Epidermal melanocyte (primary cell): ENCODE results near the gene BBIP1.

ENCODE experiments used
- DNase-seq: peaks from one replicate; pipeline ENCODE4 v3.0.0; 2011; ENCODE audit warnings: low spot score; ENCODE audit not compliant: insufficient read length

Gene BBIP1, protein sequence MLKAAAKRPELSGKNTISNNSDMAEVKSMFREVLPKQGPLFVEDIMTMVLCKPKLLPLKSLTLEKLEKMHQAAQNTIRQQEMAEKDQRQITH

DNA sequence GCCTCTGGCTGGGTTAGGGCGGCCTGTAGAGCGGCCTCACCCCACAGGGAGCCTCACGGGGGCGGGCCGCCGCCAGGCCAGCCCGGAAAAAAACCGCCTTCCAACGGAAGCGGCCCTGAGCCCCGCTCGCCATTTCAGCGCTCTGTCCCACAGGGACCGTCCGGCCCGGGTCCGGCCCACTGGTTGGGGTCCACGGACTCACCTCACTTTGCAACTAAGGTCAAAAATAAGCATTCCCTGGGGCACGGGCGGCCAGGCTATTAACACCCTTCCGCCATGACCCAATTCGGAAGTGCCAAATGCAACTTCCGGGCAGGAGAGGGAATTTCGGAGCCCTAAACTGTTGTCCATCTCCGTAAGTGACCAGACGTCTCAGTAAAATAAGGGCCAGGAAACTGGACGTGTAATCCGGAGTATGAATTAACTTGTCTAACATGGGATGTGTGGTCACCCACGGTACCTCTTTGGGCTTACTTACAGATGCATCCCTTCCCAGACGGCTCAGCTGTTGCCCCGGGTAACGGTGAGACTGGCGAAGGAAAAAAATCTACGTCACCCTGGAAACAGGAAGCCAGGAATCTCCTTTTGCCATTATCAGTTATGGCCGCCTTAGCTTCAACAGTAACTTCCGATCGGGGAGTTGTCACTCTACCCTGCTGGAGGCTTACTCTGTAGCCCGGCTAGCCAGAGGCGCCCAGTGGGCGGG lies at the start of gene BBIP1:
BBIP1 (minus strand) TSS at position 538 of the 706 bp plus-strand sequence. CDS start 1,023 bp downstream, outside the sequence.
- peak; percentile 76 for DNase-seq

DNA sequence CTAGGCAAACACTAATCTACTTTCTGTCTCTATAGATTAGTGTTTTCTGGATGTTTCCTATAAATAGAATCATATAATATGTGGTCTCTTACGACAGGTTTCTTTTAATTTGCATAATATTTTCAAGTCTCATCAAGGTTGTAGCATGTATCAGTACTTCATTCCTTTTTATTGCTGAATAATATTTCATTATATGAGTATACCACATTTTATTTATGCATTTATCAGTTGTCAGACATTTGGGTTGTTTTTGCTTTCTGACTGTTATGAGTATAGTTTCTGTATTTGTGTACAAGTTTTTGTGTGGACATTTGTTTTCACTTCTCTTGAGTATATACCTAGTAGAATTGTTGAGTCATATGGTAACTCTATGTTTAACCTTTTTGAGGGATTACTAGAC lies 48.7 kb upstream of the BBIP1 start:
- no peak for DNase-seq

DNA sequence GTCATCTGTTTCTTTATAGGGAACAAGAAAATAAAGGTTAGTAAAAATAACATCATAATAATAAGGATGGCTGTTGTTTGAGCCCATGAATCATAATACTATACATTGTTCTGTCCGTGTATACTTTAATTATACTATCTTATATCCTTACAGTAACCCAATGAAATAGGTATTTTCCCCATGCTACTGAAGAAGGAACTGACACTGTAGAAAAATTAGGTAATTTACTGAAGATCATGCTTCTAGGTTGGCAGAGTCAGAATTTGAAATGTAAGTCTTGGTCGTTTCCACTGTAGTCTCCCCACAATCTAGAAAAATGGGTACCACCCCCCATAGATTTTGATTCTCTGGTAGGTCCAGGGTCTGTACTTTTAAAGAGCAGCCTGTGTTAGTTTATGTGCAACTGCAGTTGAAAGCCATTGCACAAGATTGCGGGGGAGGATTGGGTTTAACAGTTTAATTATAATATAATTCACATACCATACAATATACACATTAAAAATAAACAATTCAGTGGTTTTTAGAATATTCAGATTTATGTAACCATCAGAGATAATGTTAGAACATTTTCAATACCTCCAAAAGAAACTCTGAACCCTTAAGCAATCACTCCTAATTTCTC lies 48.1 kb upstream of the BBIP1 start:
- DNase-seq = no peak

DNA sequence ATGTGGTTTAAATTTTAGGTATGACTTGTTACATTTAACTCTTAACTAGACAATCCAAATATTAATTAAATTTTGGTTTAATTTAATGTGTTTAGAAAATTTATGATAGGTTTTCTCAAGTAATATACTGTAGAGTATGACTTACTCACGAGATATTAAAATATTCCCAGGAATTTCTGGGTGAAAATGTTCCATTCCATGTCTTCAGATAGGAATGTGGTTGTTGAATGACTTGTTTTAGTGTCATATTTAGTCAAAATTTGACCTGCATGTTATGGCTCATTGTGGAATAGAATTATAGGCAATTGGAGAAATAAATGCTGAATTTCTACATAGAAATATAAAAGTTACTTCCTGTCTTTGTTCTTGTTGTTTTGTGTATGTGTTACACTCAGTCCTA lies 47.2 kb upstream of the BBIP1 start:
- DNase-seq = no peak

DNA sequence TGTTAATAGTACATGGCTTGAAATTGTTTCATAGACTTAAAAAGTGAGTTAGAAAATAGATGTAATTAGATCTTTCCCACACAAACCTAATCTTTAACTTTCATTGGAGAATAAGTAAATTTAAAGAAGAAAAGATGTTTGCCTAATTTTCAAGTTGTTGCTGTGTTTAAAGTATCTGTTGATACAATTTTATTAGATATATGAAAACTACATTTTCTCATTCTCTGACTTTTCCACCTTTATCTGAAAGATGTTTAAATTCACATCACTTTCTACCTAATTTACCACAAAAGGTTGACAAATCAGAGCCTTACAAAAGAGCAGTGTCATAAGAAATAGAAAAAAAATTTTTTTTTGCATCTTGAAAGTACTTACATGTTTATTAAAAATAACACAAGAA lies 46.2 kb upstream of the BBIP1 start:
- DNase-seq = no peak

DNA sequence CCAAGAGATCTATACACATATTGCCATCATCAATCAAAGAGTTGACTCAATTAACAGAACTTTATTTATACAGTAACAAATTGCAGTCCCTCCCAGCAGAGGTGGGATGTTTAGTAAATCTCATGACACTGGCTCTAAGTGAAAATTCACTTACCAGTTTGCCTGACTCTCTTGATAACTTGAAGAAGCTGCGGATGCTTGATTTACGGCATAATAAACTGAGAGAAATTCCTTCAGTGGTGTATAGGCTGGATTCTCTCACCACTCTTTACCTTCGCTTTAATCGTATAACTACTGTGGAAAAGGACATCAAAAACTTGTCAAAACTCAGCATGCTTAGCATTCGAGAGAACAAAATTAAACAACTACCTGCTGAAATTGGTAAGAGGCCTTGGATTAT lies 45.7 kb upstream of the BBIP1 start:
- DNase-seq = no peak

DNA sequence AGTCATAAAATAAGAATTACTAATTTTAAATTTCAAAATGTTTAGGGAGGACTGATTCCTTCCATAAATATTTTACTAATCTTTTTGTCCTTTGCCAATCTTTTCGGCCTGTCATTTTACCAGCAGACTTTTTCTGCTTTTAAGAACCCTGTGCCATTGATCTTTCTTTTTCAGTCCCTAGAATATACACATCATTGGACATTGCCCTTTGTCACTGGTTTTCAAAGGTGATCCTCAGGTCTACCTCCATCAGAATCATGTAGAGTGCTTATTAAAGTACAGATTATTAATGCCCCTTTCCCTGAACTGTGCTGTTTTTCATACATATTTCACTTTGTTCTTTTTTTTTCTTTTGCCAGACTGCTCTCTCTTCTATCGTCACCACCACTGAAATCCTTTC lies 44.2 kb upstream of the BBIP1 start:
- no peak for DNase-seq

DNA sequence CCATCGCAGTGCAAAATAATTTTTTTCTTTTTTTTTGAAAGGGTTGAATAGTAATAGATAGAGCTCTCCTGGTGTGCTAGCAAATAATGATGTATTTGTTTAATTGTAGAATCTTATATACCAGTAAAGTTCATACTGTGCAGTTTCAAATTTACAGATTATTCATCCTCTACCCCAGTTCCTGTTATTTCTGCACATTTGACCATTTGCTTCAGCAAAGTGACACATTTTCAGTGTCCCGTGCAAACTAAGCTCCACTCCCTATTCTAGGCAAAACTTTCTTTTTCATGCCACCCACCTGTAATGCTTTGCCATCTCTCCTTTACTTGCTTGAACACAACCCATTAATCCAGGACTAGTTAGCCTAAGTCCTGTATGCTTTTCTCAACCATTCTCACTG lies 43.5 kb upstream of the BBIP1 start:
- DNase-seq = no peak

DNA sequence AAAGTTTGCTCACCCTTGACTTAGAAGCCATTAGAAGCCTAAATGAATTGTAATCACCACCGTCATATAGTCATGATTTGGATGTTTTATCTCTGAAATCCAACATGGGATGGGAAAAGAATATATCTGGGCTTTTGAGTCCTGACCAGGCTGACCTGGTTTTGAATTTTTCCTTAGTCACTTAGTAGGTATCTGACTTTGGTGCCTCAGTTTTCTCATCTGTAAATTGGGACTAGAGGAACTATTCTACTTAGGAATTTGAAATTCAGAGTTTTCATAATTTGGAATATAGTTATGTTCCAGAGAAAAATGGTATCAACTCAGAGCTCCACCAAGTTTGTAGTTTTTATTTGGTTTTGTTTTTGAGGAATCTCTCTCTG lies 41.3 kb upstream of the BBIP1 start:
- DNase-seq = no peak

DNA sequence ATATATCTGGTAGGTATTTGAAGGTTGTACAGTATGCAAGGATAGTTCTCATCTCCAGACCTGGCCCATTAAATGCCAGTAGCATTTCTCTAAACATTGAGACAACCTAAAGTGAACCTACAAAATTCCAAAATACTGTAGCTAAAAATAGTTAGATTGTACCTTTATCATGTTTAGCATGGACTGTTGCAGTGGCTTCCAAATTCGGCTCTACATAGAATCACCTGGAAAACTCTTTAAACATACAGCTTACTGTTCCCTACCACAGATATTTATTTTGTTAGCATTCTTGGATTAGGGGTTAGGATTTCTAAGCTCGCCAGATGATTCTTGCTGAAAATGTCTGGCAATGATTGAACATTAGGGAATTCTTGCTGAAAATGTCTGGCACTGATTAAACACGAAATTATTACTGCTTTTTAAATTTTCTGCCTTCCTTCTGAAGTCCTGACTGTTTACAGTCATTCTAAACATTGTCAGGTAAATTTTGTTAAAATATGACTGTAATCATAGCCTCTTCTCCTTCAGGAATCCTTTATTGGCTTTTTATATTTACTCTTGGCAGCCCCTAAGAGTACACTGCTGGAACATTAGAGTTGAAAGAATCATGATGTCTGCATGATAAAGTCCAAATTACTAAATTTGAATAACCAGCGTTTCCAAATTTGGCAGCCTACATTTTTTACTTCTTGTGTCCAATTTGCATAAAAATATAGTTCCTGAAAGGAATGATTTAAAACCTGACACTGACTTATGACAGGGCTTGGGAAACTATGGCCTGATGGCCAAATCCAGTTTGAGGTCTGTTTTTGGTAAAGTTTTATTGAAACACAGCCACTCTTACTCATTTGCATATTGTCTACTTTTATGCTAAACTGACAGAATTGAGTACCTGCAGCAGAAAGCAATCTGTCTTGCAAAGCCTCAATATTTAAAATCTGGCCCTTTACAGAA lies 40.7 kb upstream of the BBIP1 start:
- no peak for DNase-seq

DNA sequence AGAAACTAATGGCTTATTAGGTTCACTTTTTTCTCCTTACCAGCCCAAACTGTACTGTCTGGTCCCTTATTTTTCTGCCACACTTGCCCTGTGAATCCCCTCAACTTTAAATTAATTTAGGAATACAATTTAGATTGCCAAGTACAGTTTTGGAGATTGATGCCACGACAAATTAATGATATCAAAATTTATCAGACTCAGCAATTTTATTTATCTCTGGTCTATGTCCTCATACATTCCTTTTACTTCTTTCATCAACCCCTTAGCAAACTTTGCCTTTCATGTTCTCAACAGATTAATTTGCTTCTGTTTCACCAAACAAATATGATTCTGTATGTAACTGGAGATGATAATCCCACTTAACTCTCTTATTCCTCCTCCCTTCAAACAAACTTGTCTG lies 38.6 kb upstream of the BBIP1 start:
- DNase-seq = no peak

DNA sequence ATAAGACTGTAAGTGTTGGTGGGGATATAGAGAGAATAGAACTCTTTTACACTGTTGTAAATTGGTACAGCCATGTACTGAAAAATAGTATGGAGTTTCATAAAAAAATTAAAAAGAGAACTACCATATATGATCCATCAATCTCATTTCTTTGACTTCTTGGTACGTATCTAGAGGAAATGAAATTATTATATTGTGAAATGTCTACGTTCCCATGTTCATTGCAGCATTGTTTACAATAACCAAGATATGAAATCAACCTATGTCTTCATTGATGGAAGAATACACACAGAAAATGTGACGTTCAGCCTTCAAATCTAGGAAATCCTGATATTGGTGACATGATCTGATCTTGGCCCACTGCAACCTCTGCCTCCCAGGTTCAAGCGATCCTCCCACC lies 32.4 kb upstream of the BBIP1 start:
- no peak for DNase-seq

DNA sequence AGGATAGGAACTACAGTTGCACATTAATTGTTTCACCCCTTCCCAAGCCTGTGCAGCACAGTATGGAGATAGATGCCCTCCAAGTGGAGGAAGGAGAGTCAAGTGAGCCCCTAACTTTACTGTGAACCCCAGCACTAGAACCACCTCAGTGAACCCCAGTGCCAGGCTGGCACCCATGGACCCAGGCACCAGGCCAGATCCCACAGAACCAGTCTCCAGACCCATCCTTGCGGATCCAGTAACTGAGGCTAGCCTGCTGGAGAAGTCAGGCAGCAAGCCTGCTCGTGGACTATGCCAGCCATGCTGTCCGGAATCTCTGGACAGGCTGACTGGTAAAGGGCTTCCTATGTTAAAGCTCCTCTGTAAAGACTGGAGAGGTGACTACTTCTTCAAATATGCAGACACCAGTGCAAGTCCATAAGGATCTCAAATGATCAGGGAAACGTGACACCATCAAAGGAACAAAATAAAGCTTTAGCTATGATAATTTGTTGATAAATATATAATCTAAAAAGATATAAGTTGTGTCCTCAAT lies 28.1 kb upstream of the BBIP1 start:
- no peak for DNase-seq

DNA sequence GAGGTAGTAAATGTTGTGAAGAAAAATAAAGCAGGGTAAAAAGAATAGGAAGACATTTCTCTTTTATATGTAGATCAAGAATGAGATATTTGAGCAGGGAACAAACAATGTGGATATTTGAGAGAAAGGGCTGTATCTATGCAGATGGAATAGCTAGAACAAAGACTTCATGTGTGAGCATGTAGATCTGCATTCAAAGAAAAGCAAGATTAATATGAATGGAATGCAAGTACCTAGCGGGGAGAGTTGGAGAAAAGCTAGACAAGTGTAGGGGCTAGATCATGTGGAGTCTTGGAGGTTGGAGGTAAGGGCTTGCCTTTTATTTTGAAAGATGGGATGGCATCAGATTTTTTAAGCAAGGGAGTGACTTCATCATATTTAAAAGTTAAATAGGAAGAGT lies 27.5 kb upstream of the BBIP1 start:
- DNase-seq = no peak

DNA sequence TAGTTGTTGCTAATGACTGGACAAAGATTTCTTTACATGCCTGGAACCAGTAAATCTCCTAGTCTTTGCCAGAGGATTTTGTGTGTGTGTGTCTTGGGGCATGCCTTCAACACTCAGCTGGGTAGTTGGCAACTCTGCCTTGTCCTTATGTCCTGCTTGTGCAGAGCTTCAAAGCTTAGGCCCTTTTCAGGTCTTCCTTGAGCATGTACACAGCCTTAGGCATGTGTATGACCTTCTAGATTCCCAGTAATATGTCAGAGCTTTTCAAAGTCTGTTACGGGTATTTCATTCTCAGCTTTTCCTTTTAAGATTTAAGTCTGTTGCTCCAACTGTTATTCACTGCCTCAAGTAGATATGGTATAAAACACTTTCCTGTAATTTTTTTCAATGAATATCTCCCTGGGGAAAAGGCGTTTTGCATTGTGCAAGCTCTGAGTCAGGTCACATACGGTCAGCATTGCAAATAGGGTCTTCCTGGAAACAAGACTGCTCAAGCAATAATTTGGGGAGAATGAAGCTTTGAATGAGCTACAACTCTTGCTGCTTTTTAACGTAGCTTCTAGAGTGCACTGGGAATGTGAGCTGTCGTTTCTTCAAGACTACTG lies 25.9 kb upstream of the BBIP1 start:
- DNase-seq = no peak

DNA sequence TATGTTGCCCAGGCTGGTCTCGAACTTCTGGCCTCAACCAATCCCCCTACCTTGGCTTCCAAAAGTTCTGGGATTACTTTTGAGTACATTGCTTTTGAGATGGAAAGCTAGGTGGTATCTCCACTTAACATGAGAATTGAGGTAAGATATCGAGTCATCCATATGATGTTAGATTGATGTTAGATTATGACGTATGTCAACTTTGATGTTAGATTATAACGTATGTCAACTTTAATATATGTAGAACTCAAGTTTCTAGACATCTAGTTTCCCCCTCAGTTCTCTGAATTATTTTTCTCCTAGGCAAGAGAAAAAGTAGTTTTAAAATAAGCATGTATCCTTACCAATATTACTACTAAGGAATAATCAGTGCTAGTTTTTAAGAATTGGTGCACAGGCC lies 20.4 kb upstream of the BBIP1 start:
- DNase-seq = no peak

DNA sequence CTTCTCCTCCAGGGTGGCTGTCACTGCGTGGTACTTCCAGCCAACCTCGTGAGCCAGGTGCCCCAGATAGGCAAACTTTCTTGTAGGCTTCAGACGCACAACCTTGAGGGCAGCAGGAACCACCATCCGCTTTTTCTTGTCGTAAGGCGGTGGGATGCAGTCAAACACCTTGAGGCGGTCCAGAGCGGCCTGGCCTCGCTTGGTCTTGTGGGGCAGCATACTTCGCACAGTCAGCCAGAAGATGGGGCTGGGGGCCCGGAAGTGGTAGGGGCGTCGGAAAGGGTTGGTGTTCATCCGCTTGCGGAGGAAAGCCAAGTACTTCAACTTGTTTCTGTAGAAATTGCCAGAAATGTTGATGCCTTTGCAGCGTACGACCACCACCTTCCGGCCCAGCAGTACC lies 17.8 kb upstream of the BBIP1 start:
- no peak for DNase-seq

DNA sequence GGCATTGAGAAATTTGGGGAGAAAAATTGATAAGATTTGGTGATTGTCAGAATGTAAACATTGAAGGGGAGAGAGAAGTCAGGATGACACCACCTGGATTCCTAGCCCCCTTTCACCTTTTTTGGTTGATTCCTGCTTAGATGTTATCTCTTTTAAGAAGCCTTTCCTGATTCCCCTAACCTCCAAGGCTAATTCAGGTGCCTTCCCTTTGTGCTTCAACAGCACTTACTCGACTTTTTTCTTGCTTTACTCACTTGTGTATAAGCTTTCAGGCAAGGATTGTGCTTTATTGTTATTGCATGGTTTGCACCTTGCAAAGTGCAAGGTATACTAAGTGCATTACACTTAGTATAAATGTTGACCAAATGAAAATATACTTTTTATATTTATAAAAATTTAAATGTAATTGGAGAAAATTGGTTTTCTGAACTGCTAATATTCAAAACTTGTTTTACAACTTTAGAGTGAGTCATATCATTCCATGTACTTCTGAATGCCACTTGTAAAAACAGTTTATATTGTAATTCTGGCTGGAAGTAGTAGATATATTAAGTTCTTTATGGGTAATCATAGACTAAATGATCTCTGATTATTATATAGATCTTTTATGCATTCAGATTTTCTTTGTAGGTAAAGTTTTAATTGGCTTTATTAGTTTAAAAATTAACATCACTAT lies 13.7 kb upstream of the BBIP1 start:
- no peak for DNase-seq

DNA sequence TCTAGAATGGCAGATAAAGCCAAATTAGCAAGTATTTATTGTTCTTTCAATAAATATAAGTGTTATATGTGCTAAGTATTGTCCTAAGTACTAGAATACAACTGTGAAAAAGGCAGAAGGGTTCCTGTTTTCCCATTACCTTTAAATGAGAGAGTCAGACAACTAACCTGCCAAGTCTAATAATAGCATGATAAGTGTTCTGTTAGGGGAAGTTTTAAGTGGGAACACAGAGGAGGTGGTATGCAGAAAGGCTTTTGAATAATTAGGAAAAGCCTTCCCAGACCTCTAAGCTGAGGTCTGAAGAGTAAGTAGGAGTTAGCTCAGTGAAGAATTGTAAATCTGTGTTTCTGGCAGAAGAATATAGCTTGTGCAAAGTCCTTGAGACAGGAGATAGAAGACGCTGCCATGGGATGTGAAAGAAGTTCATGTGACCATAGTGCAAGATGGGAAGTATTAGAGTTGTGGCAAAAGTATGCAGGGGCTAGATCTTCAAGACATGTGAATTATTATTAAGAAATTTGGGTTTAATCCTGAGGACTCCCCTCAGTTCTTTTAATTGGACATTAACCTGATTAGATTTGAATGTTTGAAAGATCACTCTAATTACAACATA lies 12.9 kb upstream of the BBIP1 start:
- no peak for DNase-seq

DNA sequence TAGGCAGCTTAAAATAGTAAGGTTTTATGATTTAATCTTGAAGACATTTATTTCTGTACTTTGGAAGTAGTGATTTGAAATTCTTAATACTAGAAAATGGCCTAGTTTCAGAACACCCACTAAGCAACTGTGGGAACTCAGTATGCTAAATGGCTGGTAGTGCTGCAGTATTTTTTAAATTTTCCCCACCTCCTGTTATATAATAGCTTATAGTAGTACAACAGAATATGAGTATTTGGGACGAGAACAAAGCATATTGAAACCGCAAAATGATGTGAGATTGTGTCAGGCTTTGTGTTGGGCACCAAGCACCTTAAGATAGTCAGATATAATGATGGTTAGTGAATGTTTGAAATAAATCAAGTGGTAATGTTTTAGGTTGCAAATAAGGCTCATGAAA lies 8.5 kb upstream of the BBIP1 start:
- DNase-seq = no peak
